Stimulated activated CD4-positive, alpha-beta T cell treated with anti-CD3 and anti-CD28 coated beads, Interleukin-15, amount 100 ng/mL, for 24 hours (primary cell): ENCODE measurements around the gene AHRR.
"Not testable (repeated sequence)": the region's sequence is repeated elsewhere in the genome, so short reads cannot be mapped to it uniquely, and the experiment has no call there.

ENCODE experiments used
- DNase-seq: peaks from one replicate; pipeline ENCODE4 v3.0.0-alpha.2; 2020

AHRR gene

DNA sequence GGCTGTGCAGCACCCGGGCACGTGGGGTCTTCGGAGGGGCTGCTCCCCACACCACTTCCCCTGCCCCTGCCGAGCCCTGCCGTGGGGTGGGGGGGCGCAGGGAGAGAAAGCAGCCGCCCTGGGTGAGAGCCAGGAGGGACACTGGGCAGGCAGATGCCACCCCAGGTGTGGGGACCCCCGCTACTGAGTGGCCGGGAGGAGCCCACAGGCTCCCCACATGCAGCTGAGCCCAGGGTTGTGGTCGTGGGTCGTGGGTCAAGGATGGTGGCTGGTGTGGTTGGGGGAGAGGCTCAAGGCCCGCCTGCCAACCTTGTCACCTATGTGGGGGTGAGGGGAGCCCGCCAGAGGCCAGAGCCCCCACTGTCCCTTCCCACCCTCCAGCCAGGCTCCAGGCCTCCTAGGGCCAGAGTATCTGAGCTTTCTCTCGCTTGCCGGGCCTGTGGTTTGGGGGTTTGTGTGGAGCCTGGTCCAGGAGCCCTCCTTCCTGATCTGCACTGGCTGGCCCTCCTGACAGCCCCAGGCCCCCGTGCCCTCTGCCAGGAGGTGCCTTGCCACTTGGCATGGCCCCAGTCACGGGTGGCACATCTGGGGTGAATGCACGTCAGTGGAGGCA is 157.0 kb downstream of the AHRR start:
- DNase-seq = no peak

GRCh38 chr5:478982-479535 is 157.5 kb downstream of the AHRR start:
- no peak for DNase-seq

- DNase-seq = no peak
These were observed 158.2 kb downstream of the AHRR start for GRCh38 chr5:479566-480319.

DNA sequence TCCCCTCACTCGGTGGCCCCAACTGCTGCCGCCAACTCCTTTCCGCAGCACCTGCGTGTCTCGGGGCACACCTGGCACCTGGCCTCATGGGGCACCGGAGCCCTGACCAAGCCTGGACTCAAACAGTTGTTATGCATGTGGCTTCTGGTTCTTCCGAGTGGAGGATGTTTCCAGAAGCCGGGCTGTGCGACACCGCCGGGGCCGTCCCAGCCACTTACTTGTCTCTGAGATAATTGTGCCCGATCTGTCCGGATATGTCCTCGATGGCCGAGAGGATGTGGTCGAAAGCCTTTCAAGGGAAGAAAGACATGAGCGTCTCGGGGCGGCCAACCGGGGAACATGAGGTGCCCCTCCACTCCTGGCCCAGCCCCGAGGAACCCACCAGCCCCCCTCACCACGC is 159.8 kb downstream of the AHRR start:
- DNase-seq = no peak

- DNase-seq = no peak
These were observed 160.5 kb downstream of the AHRR start for GRCh38 chr5:482021-482420.

DNA sequence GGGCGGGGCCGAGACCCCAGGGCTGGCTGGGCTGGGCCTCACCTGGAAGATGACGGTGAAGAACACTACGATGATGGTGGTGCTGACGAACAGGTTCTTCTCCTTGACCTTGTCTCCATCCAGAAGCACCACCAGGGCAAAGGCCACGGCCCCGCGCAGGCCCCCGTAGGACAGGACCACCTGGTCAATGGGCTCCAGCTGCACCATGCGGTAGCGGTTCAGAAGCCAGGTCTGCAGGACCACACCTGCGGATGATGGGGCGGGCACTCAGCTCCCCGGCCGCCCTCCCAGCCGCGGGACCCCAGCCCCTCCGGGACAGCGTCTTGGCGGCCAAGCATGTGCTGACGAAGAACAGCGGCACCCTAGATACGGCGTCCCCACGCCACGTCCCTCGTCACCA is 161.0 kb downstream of the AHRR start:
- DNase-seq = no peak

- no peak for DNase-seq
These were observed 161.5 kb downstream of the AHRR start for GRCh38 chr5:483011-483410.

DNA sequence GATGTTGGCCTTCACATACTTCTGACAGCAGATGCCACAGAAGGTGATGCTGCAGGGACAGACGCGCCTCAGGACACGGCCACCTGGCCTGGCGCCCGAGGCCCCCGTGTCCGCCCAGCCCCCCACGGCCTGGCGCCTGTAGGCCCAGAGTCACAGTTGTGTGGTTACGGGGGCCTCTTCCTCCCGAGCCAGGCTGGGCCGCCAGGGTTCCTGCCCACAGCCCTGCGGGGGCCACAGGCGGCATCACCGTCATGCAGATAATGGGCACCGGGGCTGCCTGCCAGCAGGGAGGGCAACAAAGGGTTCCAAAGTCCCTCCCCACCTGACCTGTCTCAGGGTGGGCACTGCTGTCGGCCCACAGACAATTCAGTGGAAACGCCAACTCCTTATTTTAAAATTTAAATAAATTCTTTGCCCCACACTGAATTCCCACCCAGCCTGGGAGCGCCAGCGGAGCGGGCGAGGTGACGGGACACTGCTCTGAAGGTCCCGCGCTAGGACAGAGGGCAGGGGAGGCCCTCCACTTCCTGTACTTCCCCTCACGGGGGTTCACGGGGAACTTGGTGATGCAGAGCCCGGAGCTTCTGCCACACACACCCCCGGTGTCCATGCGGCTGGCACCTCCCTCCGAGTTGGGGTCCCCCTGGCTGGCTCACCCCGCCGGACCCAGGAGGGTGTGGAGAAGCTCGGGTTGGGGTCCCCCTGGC is 162.1 kb downstream of the AHRR start:
- no peak for DNase-seq

DNA sequence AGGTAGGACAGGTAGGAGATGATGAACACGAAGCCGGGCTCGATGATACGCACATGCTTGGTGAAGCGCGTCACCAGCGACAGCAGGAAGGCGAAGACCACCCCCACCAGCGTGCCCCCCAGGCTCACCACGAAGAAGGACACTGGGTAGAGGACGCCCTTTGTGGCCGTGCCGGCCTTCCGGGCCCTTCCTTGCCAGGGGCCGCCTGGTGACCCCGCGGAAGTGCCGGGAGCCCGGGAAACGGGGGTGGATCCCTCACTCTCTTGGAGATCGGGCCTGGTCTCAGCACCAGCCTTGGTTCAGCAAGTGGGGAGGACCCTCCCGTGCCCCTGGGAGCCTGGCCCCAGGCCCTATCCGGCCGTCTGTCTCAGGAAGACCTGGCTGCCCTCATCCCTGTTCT is 163.0 kb downstream of the AHRR start:
- DNase-seq = no peak

DNA sequence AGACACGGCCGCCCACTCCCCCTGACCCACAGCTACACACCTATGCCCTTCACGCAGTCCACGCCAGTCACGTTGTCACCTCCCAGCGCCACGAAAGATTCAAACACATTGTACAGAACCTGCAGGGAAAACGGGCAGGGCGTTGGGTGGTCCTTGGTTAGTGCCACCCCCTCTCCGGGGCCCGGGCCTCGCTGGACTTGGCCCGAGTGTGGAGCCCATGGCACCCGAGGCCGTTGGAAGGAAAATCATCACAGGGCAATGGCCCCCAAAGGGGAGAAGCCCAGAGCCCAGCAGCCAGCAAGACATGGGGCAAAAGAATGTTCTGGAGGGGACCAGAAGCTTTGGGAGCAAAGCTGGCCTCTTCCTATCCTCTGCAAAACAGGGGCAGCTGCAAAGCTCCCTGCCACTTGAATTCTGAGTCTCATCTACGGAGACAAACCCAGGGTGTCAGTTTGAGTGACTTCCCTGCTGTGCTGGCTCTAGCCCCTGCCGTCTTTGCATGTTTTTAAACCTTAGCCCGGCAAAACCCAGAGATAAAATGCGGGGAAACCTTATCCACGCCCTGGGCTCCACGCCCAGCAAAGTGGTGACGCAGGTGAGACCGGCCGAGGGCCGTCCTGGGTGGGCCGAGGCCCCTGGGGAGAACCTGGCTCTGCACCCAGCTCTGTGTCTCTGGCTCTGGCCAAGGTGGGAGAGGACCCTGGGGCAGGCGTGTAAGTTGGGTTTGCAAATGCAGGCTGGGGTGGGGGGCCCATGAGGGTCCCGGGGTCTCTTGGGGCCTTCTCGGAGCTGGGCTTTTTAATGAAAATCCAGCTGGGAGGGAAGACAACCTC is 163.8 kb downstream of the AHRR start:
- DNase-seq = no peak

- DNase-seq = no peak
These were observed 164.5 kb downstream of the AHRR start for GRCh38 chr5:485946-486491.

DNA sequence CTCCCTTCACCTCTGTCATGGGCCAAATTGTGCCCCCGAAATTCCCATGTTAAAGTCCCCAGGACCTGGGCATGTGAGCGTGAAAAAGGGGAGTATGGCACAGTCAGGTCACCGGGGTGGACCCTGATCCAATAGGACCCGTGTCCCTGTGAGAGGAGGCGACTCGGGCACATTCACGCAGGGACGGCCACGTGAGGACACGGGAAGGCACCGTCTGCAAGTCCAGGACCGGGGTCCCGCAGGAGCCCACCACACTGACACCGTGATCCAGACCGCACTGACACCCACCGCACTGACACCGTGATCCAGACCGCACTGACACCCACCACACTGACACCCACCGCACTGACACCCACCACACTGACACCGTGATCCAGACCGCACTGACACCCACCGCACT is 165.1 kb downstream of the AHRR start:
- DNase-seq = not testable (repeated sequence)
